Iris pigment epithelial cell (primary cell): Measurements from ENCODE around the gene KLK7.

Experiments used
- DNase-seq: peaks from one replicate; pipeline ENCODE4 v3.0.0-alpha.2; 2011; ENCODE audit warnings: low read depth

KLK7 gene

DNA sequence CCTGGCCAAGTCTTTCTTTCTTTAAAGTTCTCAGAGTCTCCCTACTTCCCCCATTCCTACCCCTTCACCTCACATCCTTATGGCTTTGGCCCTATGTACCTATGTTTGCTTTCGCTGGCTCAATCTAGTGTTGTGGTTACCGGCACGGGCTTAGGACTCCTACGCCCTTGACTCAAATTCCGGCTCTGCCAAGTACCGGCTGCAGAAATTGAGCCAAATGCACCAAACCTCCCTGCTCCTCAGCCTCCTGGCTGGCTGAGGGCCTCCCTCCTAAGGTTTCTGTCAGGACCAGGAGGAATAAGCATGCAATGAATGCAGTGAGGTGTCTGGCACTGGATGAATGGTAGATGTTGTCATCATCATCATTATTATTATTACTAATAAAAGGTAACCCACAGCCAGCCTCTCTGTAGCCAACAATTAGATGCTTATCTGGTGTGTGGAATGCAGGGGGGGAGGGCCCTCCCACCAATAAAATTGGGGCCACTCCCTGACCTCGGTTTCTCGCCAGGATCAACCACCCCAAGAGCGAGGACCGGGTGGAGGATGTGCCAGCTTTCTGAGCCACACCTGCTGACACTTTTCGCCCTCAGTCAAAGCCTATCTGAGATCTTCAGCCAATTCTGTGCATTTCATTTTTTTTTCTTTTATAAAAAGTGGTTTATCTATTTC is 51.6 kb downstream of the KLK7 start:
- no peak for DNase-seq

DNA sequence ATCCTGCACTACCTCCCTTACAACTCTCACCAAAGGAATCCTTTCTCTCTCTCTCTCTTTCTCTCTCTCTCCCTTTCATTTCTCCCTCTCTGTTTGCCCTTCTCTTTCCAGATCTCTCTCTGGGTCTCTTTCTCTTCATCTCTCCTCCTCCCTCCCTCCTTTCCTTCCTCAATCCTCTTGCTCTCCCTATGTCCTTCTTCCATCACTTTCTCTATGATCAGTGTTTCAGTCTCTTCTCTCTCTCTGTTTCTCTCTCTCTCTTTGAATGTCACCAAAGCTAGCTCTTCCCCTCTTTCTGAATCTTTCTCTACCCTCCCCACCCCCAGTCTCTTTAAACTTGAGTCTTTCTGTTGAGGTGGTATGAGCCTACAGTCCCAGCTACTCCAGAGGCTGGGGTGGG is 52.7 kb downstream of the KLK7 start:
- no peak for DNase-seq

DNA sequence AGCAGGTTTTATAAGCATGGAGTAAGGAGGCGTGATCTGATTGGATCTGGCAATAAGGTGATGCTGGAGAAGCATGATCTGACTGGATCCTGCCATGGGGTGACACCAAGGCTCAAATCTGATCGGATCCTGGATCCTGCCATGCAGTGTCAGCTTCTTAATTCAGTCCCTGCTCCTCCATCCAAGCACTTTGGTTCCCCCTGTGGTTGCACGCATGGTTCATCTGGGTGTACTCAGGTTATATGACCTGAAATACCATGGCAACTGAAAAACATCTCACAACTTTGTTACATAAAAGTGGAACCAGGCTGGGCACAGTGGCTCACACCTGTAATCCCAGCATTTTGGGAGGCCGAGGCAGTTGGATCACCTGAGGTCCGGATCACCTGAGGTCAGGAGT is 54.9 kb downstream of the KLK7 start:
- DNase-seq, result no peak
